SK-N-SH treated with all-trans-retinoic acid at 6 μM for 48 hours (cell line): ENCODE data around the gene BMPR1B.

Source experiments
- ATAC-seq: fragments of 200-7000 bp; cut with Tn5 transposase; 3 replicates; pipeline ENCODE4 v1.9.1; 2020; ENCODE audit warnings: mild to moderate bottlenecking, moderate library complexity
- ARNTL ChIP-seq: fragments of 450-650 bp; formaldehyde crosslinking; IDR thresholded peaks from 2 replicates; pipeline ENCODE4 v1.5.0; 2020; ENCODE audit warnings: low read depth, mild to moderate bottlenecking, moderate library complexity, borderline replicate concordance
- BACH2 ChIP-seq: fragments of 250-450 bp; sonication (Bioruptor Pico); IDR thresholded peaks from 2 replicates; pipeline ENCODE4 v1.9.0; 2021; ENCODE audit warnings: mild to moderate bottlenecking, borderline replicate concordance
- CREB5 ChIP-seq: fragments of 250-450 bp; sonication (Bioruptor Pico); IDR thresholded peaks from 2 replicates; pipeline ENCODE4 v1.5.1; 2020; ENCODE audit warnings: low read depth, mild to moderate bottlenecking, moderate library complexity
- CSDC2 ChIP-seq: fragments of 250-450 bp; sonication (Bioruptor Pico); IDR thresholded peaks from 2 replicates; pipeline ENCODE4 v1.5.0; 2020; ENCODE audit warnings: mild to moderate bottlenecking, moderate library complexity
- ESRRG ChIP-seq: fragments of 250-450 bp; sonication (Bioruptor Pico); IDR thresholded peaks from 2 replicates; pipeline ENCODE4 v1.6.1; 2021; ENCODE audit warnings: mild to moderate bottlenecking
- GLIS3 ChIP-seq: fragments of 250-450 bp; sonication (Bioruptor Pico); IDR thresholded peaks from 2 replicates; pipeline ENCODE4 v1.5.0; 2020; ENCODE audit warnings: mild to moderate bottlenecking, moderate library complexity
- ISL1 ChIP-seq: fragments of 250-450 bp; sonication (Bioruptor Pico); IDR thresholded peaks from 2 replicates; pipeline ENCODE4 v2.1.2; 2022; ENCODE audit warnings: mild to moderate bottlenecking, moderate library complexity
- OSR1 ChIP-seq: fragments of 250-450 bp; sonication (Bioruptor Pico); IDR thresholded peaks from 2 replicates; pipeline ENCODE4 v1.8.0; 2022; ENCODE audit warnings: moderate library complexity, mild to moderate bottlenecking, inconsistent platforms
- PPARA ChIP-seq: fragments of 250-450 bp; sonication (Bioruptor Pico); IDR thresholded peaks from 2 replicates; pipeline ENCODE4 v1.5.0; 2020; ENCODE audit warnings: mild to moderate bottlenecking, borderline replicate concordance
- SNAI2 ChIP-seq: fragments of 250-450 bp; sonication (Bioruptor Pico); IDR thresholded peaks from 2 replicates; pipeline ENCODE4 v1.5.0; 2020; ENCODE audit warnings: mild to moderate bottlenecking, moderate library complexity
- TCF4 ChIP-seq: fragments of 250-450 bp; sonication (Bioruptor Pico); IDR thresholded peaks from 2 replicates; pipeline ENCODE4 v1.8.0; 2021; ENCODE audit warnings: mild to moderate bottlenecking, moderate library complexity, borderline replicate concordance
- TOX ChIP-seq: fragments of 250-450 bp; sonication (Bioruptor Pico); IDR thresholded peaks from 2 replicates; pipeline ENCODE4 v1.8.0; 2021; ENCODE audit warnings: mild to moderate bottlenecking, moderate library complexity, borderline replicate concordance
- TSHZ2 ChIP-seq: fragments of 250-450 bp; sonication (Bioruptor Pico); IDR thresholded peaks from 2 replicates; pipeline ENCODE4 v1.5.0; 2020; ENCODE audit warnings: mild to moderate bottlenecking, moderate library complexity
- ZC3H10 ChIP-seq: fragments of 250-450 bp; sonication (Bioruptor Pico); IDR thresholded peaks from 2 replicates; pipeline ENCODE4 v1.5.1; 2021; ENCODE audit warnings: mild to moderate bottlenecking, moderate library complexity
- ZFP3 ChIP-seq: fragments of 250-450 bp; sonication (Bioruptor Pico); IDR thresholded peaks from 2 replicates; pipeline ENCODE4 v1.5.0; 2020; ENCODE audit warnings: mild to moderate bottlenecking, moderate library complexity
- ZNF565 ChIP-seq: fragments of 450-650 bp; formaldehyde crosslinking; conservative IDR thresholded peaks from 2 replicates; pipeline ENCODE4 v1.5.0; 2020; ENCODE audit warnings: low read depth, mild to moderate bottlenecking, moderate library complexity
- ZNF70 ChIP-seq: fragments of 450-650 bp; formaldehyde crosslinking; IDR thresholded peaks from 2 replicates; pipeline ENCODE4 v1.5.0; 2020; ENCODE audit warnings: mild to moderate bottlenecking, moderate library complexity
- ZNF8 ChIP-seq: fragments of 450-650 bp; formaldehyde crosslinking; IDR thresholded peaks from 2 replicates; pipeline ENCODE4 v1.5.0; 2020; ENCODE audit warnings: mild to moderate bottlenecking, moderate library complexity
- TF ChIP-seq, protein P1 (sequence below): fragments of 250-450 bp; sonication (Bioruptor Pico); IDR thresholded peaks from 2 replicates; pipeline ENCODE4 v1.8.0; 2021; ENCODE audit warnings: low read depth, mild to moderate bottlenecking, moderate library complexity, borderline replicate concordance

Gene BMPR1B

DNA sequence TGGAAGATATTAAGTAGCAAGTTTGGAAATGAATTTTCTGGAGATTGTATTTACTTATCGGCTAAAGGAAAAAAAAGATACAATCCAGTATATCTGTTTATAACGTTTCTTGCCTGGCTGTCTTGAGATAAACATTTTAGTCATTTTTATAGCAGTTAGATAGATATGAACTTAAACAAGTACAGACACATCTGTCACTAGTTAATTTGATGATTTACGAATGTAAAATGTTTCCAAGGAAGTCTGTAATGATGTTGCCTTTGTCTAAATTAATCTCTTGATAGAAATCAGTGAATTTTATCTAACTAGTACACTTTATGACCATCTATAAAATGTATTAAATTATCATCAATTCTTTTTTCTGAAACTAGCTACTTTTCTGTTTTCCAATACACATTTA is 5.7 kb downstream of the BMPR1B start:
- TF ChIP-seq TCF4 (CRISPR knock-in tag) (peak; percentile 53; the same call in 1 of the 2 replicates), ISL1 (peak; percentile 73), ZC3H10 (CRISPR knock-in tag) (no peak)
- no peak for ATAC-seq

- TF ChIP-seq ISL1, result no peak
- TF ChIP-seq GLIS3 (CRISPR knock-in tag), result no peak
- no peak for TF ChIP-seq ARNTL (CRISPR knock-in tag)
- TF ChIP-seq ZC3H10 (CRISPR knock-in tag), result no peak
- no peak for TF ChIP-seq ZNF8 (CRISPR knock-in tag)
- no peak for TF ChIP-seq CREB5 (CRISPR knock-in tag)
- TF ChIP-seq TSHZ2 (CRISPR knock-in tag), result no peak
- TF ChIP-seq, all 23 proteins: peak for 0
- no peak for ATAC-seq
Observed at GRCh38 chr4:94764069-94764468, 6.3 kb downstream of the BMPR1B start.

GRCh38 chr4:94765174-94765573 is 7.4 kb downstream of the BMPR1B start:
- TF ChIP-seq ARNTL (CRISPR knock-in tag) (no peak), ZC3H10 (CRISPR knock-in tag) (no peak), ZNF8 (CRISPR knock-in tag) (no peak), TCF4 (CRISPR knock-in tag) (no peak), TSHZ2 (CRISPR knock-in tag) (no peak), GLIS3 (CRISPR knock-in tag) (no peak), CREB5 (CRISPR knock-in tag) (no peak), ZNF565 (CRISPR knock-in tag) (no peak), TOX (no peak), ESRRG (CRISPR knock-in tag) (no peak), OSR1 (CRISPR knock-in tag) (no peak), PPARA (CRISPR knock-in tag) (no peak)
- TF ChIP-seq, protein P1, sequence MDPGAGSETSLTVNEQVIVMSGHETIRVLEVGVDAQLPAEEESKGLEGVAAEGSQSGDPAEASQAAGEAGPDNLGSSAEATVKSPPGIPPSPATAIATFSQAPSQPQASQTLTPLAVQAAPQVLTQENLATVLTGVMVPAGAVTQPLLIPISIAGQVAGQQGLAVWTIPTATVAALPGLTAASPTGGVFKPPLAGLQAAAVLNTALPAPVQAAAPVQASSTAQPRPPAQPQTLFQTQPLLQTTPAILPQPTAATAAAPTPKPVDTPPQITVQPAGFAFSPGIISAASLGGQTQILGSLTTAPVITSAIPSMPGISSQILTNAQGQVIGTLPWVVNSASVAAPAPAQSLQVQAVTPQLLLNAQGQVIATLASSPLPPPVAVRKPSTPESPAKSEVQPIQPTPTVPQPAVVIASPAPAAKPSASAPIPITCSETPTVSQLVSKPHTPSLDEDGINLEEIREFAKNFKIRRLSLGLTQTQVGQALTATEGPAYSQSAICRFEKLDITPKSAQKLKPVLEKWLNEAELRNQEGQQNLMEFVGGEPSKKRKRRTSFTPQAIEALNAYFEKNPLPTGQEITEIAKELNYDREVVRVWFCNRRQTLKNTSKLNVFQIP (CRISPR knock-in tag), result no peak
- TF ChIP-seq, all 23 proteins: peak for 0
- ATAC-seq, result no peak

DNA sequence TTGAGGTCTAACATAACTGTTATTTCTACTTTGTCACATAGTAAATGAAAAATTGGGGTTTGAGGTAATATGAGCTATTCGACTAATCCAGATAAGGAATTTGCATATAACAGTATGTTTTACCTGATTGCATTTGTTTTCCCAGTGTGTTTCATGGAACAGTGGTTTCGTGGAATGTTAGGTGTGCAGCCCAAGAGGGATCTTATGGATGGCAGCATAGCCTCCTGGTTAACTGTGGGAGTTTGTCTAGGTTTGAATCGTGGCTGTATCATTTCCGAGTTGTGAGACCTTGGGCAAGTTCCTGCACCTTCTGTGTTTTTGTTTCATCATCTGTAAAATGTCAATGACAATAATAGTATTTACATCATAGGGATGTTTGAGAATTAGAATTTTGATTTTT is 7.9 kb downstream of the BMPR1B start:
- TF ChIP-seq ZNF70 (no peak), CREB5 (CRISPR knock-in tag) (no peak), ZFP3 (no peak), ZC3H10 (CRISPR knock-in tag) (no peak), PPARA (CRISPR knock-in tag) (no peak), BACH2 (CRISPR knock-in tag) (no peak), ZNF8 (CRISPR knock-in tag) (no peak), TCF4 (CRISPR knock-in tag) (no peak), TOX (no peak), CSDC2 (no peak), OSR1 (CRISPR knock-in tag) (no peak), SNAI2 (CRISPR knock-in tag) (no peak)
- TF ChIP-seq, protein P1 (CRISPR knock-in tag), result no peak
- no peak for ATAC-seq
